CD4-positive, alpha-beta T cell treated with Interleukin-21 for 1 hour (primary cell): Measurements from ENCODE around the gene MLN.

ENCODE experiments used
- DNase-seq: peaks from one replicate; pipeline ENCODE4 v3.0.0-alpha.2; 2020

MLN gene

DNA sequence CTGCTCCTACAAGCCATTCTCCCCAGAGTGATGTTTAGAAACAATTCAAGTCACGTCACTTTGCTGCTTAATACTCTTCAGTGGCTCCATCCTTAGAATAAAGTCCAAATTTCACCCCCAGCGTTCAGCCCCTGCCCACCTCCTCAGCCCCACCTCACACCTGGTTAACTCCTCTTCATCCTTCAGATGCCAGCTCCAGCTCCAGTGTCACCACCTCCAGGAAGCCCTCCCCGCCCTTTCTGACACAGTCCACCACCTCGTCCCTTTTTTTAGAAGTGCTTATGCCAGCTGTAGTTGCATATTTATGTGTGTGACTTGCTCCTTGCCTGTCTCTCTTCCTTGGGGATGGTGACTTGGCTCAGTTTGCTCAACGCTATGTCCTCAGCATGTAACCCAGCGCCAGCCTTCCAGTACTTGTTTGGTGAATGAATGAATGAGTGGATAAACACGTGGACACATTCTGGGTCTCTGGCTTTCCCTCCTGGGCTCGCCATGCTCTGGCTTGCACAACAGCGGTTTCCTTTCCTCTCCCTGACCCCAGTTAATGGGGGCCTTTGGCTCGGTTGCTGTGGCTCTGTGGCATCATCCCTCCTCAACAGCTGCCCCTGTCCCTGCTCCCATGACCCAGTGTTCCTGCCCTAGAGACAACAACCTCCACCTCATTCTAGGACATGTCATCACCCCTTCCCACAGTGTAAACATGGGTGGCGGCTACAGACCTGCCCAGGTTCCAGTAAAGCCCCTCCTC, 53.4 kb downstream of the MLN start:
- no peak for DNase-seq

DNA sequence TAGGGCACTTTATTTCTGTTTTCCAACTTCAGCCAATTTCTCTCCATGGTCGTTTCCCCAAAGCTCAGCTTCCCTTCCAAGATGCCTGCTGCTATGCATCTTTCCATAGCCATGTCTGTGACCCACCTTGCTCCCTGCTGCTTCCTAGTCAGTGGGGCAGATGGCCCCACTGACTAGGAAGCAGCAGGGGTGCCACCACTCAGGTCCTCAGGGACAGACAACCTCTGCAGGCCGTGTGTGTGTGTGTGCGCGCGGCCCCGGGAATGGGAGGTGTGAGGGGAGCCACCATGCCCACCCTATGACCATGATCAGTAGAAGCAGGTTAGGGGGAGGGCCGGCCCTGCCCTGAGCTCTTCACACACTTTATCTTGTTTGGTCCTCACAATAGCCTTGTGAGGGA, 54.4 kb downstream of the MLN start:
- DNase-seq, result no peak

DNA sequence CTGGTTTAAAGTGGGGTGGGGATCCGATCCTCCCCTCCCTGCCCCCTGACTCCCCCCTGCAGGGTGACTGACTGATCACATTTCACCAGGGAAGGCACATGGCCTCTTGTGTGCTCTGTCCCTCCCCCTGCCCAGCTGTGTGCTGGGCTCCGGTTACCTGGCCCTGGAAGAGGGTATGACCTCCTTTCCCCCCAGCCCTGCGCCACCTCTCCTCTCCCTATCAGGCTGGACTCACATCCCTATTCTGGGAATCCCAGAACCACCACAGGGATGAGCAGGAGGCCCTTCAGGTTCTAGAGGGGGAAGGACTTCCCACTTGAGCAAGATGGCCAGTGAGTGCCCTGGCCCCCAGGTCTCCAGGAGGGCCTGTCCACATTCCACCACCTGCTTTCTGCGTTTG, 55.0 kb downstream of the MLN start:
- no peak for DNase-seq

DNA sequence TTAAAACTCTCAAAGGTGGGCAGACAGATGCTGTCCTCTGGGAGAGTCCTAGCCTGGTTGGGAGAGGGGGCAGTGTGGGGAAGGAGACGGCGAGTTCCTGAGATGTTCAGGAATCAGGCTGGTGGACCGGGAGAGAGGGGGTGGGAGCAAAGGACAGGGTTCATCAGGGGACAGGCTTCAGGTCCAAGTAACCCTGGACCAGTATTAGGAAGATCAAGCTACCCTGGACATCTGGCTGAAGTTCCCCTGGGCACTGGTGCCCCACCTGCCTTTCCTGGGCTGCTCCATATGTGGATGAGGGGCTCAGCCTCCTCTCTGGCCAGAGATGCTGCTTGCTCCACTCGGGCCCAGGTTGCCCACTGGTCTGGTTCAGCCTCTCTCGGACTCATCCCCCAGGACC, 56.0 kb downstream of the MLN start:
- no peak for DNase-seq

DNA sequence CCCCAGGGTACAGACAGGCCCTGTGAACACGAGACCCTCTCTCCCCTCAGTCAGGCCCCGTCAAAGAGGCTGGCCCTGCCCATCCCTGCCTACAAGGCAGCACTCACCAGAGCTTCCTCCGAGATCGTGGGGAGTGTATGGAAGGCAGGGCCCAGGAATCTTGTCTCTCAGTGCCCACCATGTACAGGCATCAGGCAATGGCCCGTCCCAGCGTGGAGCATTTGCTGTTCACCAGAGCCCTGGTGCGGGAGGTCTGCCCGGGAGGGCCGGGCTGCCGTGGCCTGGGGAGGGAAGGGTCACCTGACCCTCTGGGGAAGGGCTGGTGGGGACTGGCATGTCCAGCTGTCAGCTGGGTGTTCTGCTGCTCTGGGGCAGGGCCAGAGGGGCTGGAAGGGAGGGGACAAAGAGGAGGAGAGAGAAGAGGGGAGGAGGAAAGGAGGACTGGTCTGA, 57.1 kb downstream of the MLN start, which contains the start of gene IP6K3:
Gene IP6K3 (minus strand): TSS at position 255 of the 450 bp plus-strand sequence. CDS start 11,429 bp downstream, outside the sequence.
- DNase-seq, result no peak

DNA sequence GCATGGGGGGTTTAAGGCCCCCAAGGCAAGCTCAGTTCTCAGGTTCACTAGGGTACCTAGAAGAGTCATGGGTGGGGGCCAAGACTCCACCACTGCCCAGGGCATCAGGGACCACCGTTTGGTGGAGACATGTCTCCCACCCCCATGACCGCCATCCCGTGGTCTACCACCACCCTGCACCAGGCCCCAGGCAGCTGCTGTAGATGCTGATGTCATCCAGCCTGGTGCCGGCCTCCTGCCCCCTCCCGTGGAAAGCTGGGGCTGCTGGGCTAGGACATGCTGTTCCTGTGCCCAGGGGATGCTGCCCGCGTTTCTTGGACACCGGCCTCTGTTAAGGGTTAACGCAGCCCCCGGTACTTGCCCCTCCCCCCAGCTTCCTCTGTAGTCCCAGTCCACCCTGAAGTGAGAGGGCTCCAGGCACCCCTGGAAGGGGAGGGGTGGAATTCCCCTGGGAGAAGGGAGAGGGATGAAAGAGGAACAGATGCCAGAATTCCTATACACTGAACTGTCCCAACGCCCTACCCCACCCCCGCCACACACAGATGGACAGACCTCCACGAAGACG, 57.7 kb downstream of the MLN start:
- no peak for DNase-seq

DNA sequence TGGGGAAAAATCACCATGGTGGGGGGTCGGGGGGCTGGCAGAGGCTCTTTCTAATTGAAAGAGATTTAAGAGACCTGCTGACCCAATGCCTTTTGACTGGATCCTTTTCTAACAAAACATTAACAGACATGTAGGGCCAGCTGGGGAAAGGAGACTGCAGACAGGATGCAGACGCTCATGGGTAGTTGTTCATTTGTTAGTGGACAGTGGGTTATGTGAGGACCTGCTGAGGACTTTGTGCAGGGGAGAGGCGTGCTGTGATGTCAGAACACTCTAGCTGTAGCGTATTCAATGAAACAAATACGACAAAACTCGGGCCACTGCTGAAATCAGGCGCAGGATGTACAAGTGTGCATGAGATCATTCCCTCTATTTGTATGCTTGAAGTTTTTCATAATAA, 58.3 kb downstream of the MLN start:
- DNase-seq, result no peak

DNA sequence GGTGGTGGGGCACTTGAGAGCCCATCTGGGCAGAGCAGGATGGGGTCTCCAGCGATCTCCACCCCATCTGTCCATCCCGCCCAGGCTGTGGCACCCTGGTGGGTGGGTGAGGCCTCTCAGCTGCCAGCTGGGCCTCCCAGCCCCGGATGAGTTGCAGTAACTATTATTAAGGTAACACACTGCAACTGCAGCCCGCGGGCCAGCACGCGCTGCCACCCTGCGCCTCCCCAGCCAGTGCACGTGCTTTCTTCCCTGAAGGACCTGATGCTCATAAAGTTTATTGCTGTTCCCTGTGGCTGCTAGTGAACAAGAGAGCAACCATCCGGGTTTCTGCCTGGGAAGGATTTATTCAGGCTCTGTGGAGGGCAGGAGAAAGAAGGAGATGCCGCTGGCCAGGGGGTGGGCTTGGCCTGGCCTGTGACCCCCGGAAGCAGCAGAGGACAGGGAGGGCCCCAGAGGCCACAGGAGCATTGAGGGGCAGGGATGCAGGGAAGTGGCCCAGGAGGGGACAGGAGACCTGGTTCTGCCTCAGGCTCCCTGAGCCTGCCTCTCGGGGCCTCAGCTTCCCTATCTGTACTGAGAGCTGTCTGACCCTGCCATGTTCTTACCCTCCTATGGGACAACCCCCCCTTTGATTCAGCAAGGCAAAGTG, 58.8 kb downstream of the MLN start:
- DNase-seq, result no peak
